UCSD-AML1 (cell line): ENCODE measurements around the gene IRF2BPL.
A peak's percentile ranks its signal among the peaks of the same experiment; 100 is the strongest.
"Not testable (repeated sequence)": the region's sequence is repeated elsewhere in the genome, so short reads cannot be mapped to it uniquely, and the experiment has no call there.

Source experiments
- DNase-seq: peaks from one replicate; lab custom pipeline; 2025; ENCODE audit not compliant: unreplicated experiment; lab: John Stamatoyannopoulos, UW

The IRF2BPL gene

GRCh38 chr14:77036484-77037214 is 8.1 kb upstream of the IRF2BPL start:
- no peak for DNase-seq

GRCh38 chr14:77035267-77035666 is 6.8 kb upstream of the IRF2BPL start:
- no peak for DNase-seq

GRCh38 chr14:77033622-77034589 is 5.4 kb upstream of the IRF2BPL start:
- peak; percentile 87 for DNase-seq

- peak; percentile 89 for DNase-seq
Measured at GRCh38 chr14:77032844-77033621, 4.5 kb upstream of the IRF2BPL start.

GRCh38 chr14:77032491-77032843 is 4.0 kb upstream of the IRF2BPL start:
- no peak for DNase-seq

GRCh38 chr14:77031759-77032490 is 3.4 kb upstream of the IRF2BPL start:
- DNase-seq: no peak

- DNase-seq: peak; percentile 72
Measured at GRCh38 chr14:77027538-77028383, 747 bp downstream of the IRF2BPL start.

GRCh38 chr14:77026930-77027537 is 1.5 kb downstream of the IRF2BPL start:
- peak; percentile 72 for DNase-seq

GRCh38 chr14:77026166-77026929 is 2.2 kb downstream of the IRF2BPL start:
- no peak for DNase-seq

GRCh38 chr14:77025744-77026165 is 2.8 kb downstream of the IRF2BPL start:
- DNase-seq: no peak

GRCh38 chr14:77024171-77024691 is 4.3 kb downstream of the IRF2BPL start:
- DNase-seq: no peak

- no peak for DNase-seq
Measured at GRCh38 chr14:77023001-77023996, 5.2 kb downstream of the IRF2BPL start.

- DNase-seq: no peak
Measured at GRCh38 chr14:77022236-77022852, 6.2 kb downstream of the IRF2BPL start.

- DNase-seq: not testable (repeated sequence)
Measured at GRCh38 chr14:77021424-77021823, 7.1 kb downstream of the IRF2BPL start.

- DNase-seq: no peak
Measured at GRCh38 chr14:77018785-77019184, 9.7 kb downstream of the IRF2BPL start.

GRCh38 chr14:77017666-77018065 is 10.8 kb downstream of the IRF2BPL start:
- DNase-seq: no peak

- no peak for DNase-seq
Measured at GRCh38 chr14:77014734-77015133, 13.8 kb downstream of the IRF2BPL start.
